ENCODE results near the gene AVPR2. TPM values are rescaled to one million over a fixed set of nuclear protein-coding genes. Genes with fewer than 3 reads are reported as not detected.

Gene AVPR2
- polyA plus RNA-seq, 2 of the 4 experiments (the other 2 are of a cell fraction): not detected

GRCh38 chrX:153921070-153921469 lies 16.6 kb downstream of the AVPR2 start (continued):
- no peak for TF ChIP-seq CHD2 (IDR thresholded peaks at IDR 0.05; ENCODE audit: low read length, partially characterized antibody)
- no peak for TF ChIP-seq CBX2 (IDR thresholded peaks at IDR 0.05; ENCODE audit: borderline replicate concordance, low read depth)
- no peak for TF ChIP-seq RNF2 (IDR thresholded peaks at IDR 0.05; ENCODE audit: borderline replicate concordance, low read depth)

- H3K4me3 ChIP-seq: no peak overlapping the region
- TF ChIP-seq NR3C1 (IDR thresholded peaks at IDR 0.05) (no peak), TP53 (CRISPR knock-in tag; IDR thresholded peaks at IDR 0.05) (no peak), CHD2 (IDR thresholded peaks at IDR 0.05; ENCODE audit: low read length, partially characterized antibody) (no peak), HOXB13 (CRISPR knock-in tag; IDR thresholded peaks at IDR 0.05; ENCODE audit: low read depth) (no peak), PHF8 (IDR thresholded peaks at IDR 0.05; ENCODE audit: borderline replicate concordance, low read depth) (no peak), PBX3 (IDR thresholded peaks at IDR 0.05) (no peak), EHMT2 (IDR thresholded peaks at IDR 0.05; ENCODE audit: low read depth) (no peak), BHLHE40 (IDR thresholded peaks at IDR 0.05; ENCODE audit: low read depth, low read length) (no peak), ZC3H11A (IDR thresholded peaks at IDR 0.05) (no peak), POLR2A (IDR thresholded peaks at IDR 0.05; ENCODE audit: low read length) (no peak), HDAC2 (IDR thresholded peaks at IDR 0.05) (no peak), ELK1 (IDR thresholded peaks at IDR 0.05; ENCODE audit: low read depth, low read length) (no peak), HES2 (IDR thresholded peaks at IDR 0.05) (no peak)
- DNase-seq (ENCODE audit: low read depth in 1 of 2, low spot score in 1 of 2) (no peak), FAIRE-seq (no peak), ATAC-seq (no peak)
- 80% methylated on average over 10 of the region's 40 CpGs for WGBS (ENCODE audit: missing lambda C conversion rate)
- H3K4me1 ChIP-seq: peaks cover 1% of the 10 kb centered on the region
- ChIA-PET POLR2A (no interaction called here), CTCF (interaction anchor here (0.8 to 25.1 kb wide), 9 partner anchors 7 to 382 kb away, joined by 3 to 363 read pairs (median 4); partner anchors contain the start of genes NAA10 and RENBP)
- no peaks in the 10 kb centered on the region for H3K9me3 ChIP-seq
- H3K27ac ChIP-seq: no peak overlapping the region
- no peak overlapping the region for H3K4me2 ChIP-seq
Measured at GRCh38 chrX:153921511-153922446, 17.3 kb downstream of the AVPR2 start.

GRCh38 chrX:153922932-153923857 lies 18.7 kb downstream of the AVPR2 start:
- WGBS (ENCODE audit: missing lambda C conversion rate): 52% methylated on average over 25 of the region's 25 CpGs
- peak in 1 of 2 experiments; percentile 26; a peak in 1 of 5 replicates for TF ChIP-seq RAD21 (conservative IDR thresholded peaks at IDR 0.05 in 1 of 2, IDR thresholded peaks at IDR 0.05 in 1 of 2)
- TF ChIP-seq CHD4 (IDR thresholded peaks at IDR 0.05; ENCODE audit: borderline replicate concordance): no peak
- TF ChIP-seq ESRRA (IDR thresholded peaks at IDR 0.05; ENCODE audit: borderline replicate concordance, low read length): no peak
- TF ChIP-seq MAX (IDR thresholded peaks at IDR 0.05): no peak
- no peak for TF ChIP-seq HEYL (CRISPR knock-in tag; IDR thresholded peaks at IDR 0.05)
- no peak for TF ChIP-seq ZSCAN20 (CRISPR knock-in tag; IDR thresholded peaks at IDR 0.05)
- TF ChIP-seq CTCF (IDR thresholded peaks at IDR 0.05): peak; percentile 49
- TF ChIP-seq NPAS2 (CRISPR knock-in tag; IDR thresholded peaks at IDR 0.05; ENCODE audit: borderline replicate concordance): no peak
- no peak for TF ChIP-seq FOXS1 (CRISPR knock-in tag; IDR thresholded peaks at IDR 0.05)
- peak; percentile 16; the same call in 1 of the 3 replicates for TF ChIP-seq SMC3 (IDR thresholded peaks at IDR 0.05)
- TF ChIP-seq ATOH8 (CRISPR knock-in tag; IDR thresholded peaks at IDR 0.05; ENCODE audit: low read depth): no peak
- no peak for TF ChIP-seq HDAC2 (IDR thresholded peaks at IDR 0.05)
- no peak for TF ChIP-seq ZNF302 (CRISPR knock-in tag; IDR thresholded peaks at IDR 0.05)

More at GRCh38 chrX:153922932-153923857, 18.7 kb downstream of the AVPR2 start:
- H3K9me3 ChIP-seq: no peaks in the 10 kb centered on the region
- peaks cover 6% of the 10 kb centered on the region for H3K4me1 ChIP-seq
- FAIRE-seq: no peak
- ATAC-seq: peak; percentile 64 to 83; a peak in 5 of 6 replicates
- ChIA-PET POLR2A (interaction anchor here (0.7 to 1.0 kb wide), 4 partner anchors 9 to 129 kb away, joined by 3 read pairs; partner anchors contain the start of genes IDH3G and SSR4), CTCF (interaction anchor here (0.7 to 25.1 kb wide), 15 partner anchors 8 to 384 kb away, joined by 3 to 363 read pairs (median 4); partner anchors contain the start of genes NAA10 and RENBP)
- H3K4me3 ChIP-seq: no peak overlapping the region
- 0 out of 6 replicates have a peak overlapping the region, but pooled peaks of 1 of the 2 experiments have one; percentile 32 for H3K27ac ChIP-seq
- H3K4me2 ChIP-seq: peak overlapping the region; percentile 44
- peak; percentile 52 to 69 for DNase-seq (ENCODE audit: low read depth in 1 of 2, low spot score in 1 of 2)
